Caco-2 (cell line): Measurements from ENCODE around the gene COX5A. TPM values are rescaled to one million over a fixed set of nuclear protein-coding genes. Genes with fewer than 3 reads are reported as not detected.

ENCODE experiments used
- BruUV-seq: library from RNA; stranded (reverse); fragments of 400-500 nt; replicated peaks from 2 replicates; lab custom pipeline; 2021; lab: Mats Ljungman, UMichigan
- CTCF ChIA-PET: fragments of 300-600 bp; sonication (Branson Sonifier 250); formaldehyde crosslinking; loops from one replicate; lab custom pipeline; 2022; ENCODE audit warnings: antibody characterized with exemption; lab: Charles Lee
- POLR2A ChIA-PET: fragments of 300-600 bp; sonication (Branson Sonifier 250); formaldehyde crosslinking; loops from one replicate; lab custom pipeline; 2022; ENCODE audit warnings: antibody characterized with exemption; lab: Charles Lee
- DNase-seq, 2 experiments: peaks; one replicate each; pipeline versions ENCODE4 v3.0.0 to v3.0.0-alpha.2; 2020 to 2022
- H3K27me3 ChIP-seq: replicated peaks from 2 replicates; pipeline ENCODE4 v1.6.0; 2011; ENCODE audit warnings: low read length; ENCODE audit not compliant: control insufficient read depth, insufficient read depth
- H3K36me3 ChIP-seq: 2 replicates; pipeline ENCODE4 v1.5.1; 2011; ENCODE audit warnings: low read length; ENCODE audit not compliant: control insufficient read depth, insufficient read depth
- H3K4me1 ChIP-seq: fragments of 250-450 bp; sonication (Bioruptor Pico); 2 replicates; pipeline ENCODE4 v1.5.1; 2020; ENCODE audit warnings: mild to moderate bottlenecking
- H3K4me3 ChIP-seq: 2 replicates; pipeline ENCODE4 v1.5.1; 2011; ENCODE audit warnings: low read depth, mild to moderate bottlenecking, control low read depth, low read length
- H3K9me3 ChIP-seq: fragments of 250-450 bp; sonication (Bioruptor Pico); 2 replicates; pipeline ENCODE4 v1.5.1; 2020; ENCODE audit warnings: mild to moderate bottlenecking, moderate library complexity
- H3K27ac Mint-ChIP-seq: one replicate; pipeline ENCODE4 v1.8.0; 2022; ENCODE audit warnings: mixed read lengths; ENCODE audit not compliant: unreplicated experiment
- H3K27me3 Mint-ChIP-seq: one replicate; pipeline ENCODE4 v1.8.0; 2022; ENCODE audit warnings: mixed read lengths; ENCODE audit not compliant: insufficient read depth, unreplicated experiment
- H3K36me3 Mint-ChIP-seq: one replicate; pipeline ENCODE4 v1.8.0; 2022; ENCODE audit warnings: mild to moderate bottlenecking, mixed read lengths; ENCODE audit not compliant: insufficient read depth, unreplicated experiment
- H3K4me1 Mint-ChIP-seq: one replicate; pipeline ENCODE4 v1.8.0; 2022; ENCODE audit warnings: low read depth, mixed read lengths; ENCODE audit not compliant: unreplicated experiment
- H3K4me3 Mint-ChIP-seq: one replicate; pipeline ENCODE4 v1.8.0; 2022; ENCODE audit warnings: mild to moderate bottlenecking, moderate library complexity, mixed read lengths; ENCODE audit not compliant: unreplicated experiment
- H3K9me3 Mint-ChIP-seq: one replicate; pipeline ENCODE4 v1.8.0; 2022; ENCODE audit warnings: mixed read lengths; ENCODE audit not compliant: unreplicated experiment
- CTCF ChIP-seq, 2 experiments: fragments of 200-600 bp in 1 of 2; IDR thresholded peaks; 1 replicate in 1 of 2; 2 replicates in 1 of 2; pipeline versions ENCODE4 v1.5.1 to v1.8.0; 2011 to 2022; ENCODE audit warnings: antibody characterized with exemption in 1 of 2, control low read depth in 1 of 2, inconsistent platforms in 1 of 2, low read depth in 1 of 2, low read length in 1 of 2, mild to moderate bottlenecking in 1 of 2, moderate library complexity in 1 of 2; ENCODE audit not compliant: insufficient read depth in 1 of 2, severe bottlenecking in 1 of 2, unreplicated experiment in 1 of 2
- intact Hi-C: fragments of 100-400 bp; cut with micrococcal nuclease; formaldehyde crosslinking; loops from one replicate; pipeline ENCODE4 v1.10.0; 2022; ENCODE audit not compliant: unreplicated experiment
- total RNA-seq: library from RNA; stranded (reverse); gene quantifications from 2 replicates; pipeline ENCODE4 v1.2.3, GENCODE V29; 2022

The COX5A gene
- total RNA-seq, 1 experiment from 2014 or later: 318 TPM

DNA sequence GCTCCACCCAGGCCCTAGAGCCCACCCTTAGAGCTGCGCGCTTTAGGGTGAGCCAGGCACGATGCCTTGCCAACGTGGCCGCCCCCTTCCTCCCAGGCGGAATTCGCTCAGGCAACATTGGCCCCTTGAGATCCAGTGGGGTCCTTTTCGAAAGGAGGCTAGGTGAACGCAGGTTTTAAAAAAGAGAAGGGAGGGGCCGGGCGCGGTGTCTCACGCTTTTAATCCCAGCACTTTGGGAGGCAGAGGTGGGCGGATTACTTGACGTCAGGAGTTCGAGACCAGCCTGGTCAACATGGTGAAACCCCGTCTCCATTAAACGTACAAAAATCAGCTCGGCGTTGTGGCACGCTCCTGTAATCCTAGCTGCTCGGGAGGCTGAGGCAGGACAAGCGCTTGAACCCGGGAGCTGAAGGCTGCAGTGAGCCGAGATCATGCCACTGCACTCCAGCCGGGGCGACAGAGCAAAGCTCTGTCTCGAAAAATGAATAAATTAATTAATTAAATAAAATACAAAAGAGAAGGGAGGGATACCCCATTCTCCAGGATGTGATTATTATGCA is 19.7 kb upstream of the COX5A start:
- no peak for TF ChIP-seq CTCF (IDR thresholded peaks at IDR 0.05; ENCODE audit: insufficient read depth in 1 of 2, low read depth in 1 of 2, low read length in 1 of 2, severe bottlenecking in 1 of 2, unreplicated experiment in 1 of 2)
- peak in 1 of 2 experiments; percentile 53 for DNase-seq
- H3K4me1 ChIP-seq: peaks cover 14% of the 10 kb centered on the region
- Mint-ChIP-seq H3K36me3 (peaks cover 18% of the 10 kb centered on the region), H3K4me1 (no peaks in the 10 kb centered on the region), H3K4me3 (peak overlapping the region; percentile 87), H3K27ac (peak overlapping the region; percentile 70), H3K27me3 (no peaks in the 10 kb centered on the region), H3K9me3 (no peaks in the 10 kb centered on the region)
- ChIA-PET POLR2A (interaction anchor here (0.7 to 1.6 kb wide), 7 partner anchors 20 to 503 kb away, joined by 3 to 12 read pairs (median 5); partner anchors contain the start of genes COX5A, FAM219B, MAN2C1 and SCAMP5), CTCF (interaction anchor here (0.9 to 2.5 kb wide), 8 partner anchors 20 to 188 kb away, joined by 3 to 11 read pairs (median 4); partner anchors contain the start of genes COX5A, CSK, FAM219B and PPCDC)
- intact Hi-C loops: loop anchor here (5.0 kb wide), 1 partner anchor 245 kb away; the partner anchor contains the start of gene C15orf39
- H3K27me3 ChIP-seq: no peaks in the 10 kb centered on the region
- no peaks in the 10 kb centered on the region for H3K36me3 ChIP-seq
- peak overlapping the region; percentile 56 for H3K4me3 ChIP-seq
- no TSS peak for BruUV-seq
- H3K9me3 ChIP-seq: no peaks in the 10 kb centered on the region

DNA sequence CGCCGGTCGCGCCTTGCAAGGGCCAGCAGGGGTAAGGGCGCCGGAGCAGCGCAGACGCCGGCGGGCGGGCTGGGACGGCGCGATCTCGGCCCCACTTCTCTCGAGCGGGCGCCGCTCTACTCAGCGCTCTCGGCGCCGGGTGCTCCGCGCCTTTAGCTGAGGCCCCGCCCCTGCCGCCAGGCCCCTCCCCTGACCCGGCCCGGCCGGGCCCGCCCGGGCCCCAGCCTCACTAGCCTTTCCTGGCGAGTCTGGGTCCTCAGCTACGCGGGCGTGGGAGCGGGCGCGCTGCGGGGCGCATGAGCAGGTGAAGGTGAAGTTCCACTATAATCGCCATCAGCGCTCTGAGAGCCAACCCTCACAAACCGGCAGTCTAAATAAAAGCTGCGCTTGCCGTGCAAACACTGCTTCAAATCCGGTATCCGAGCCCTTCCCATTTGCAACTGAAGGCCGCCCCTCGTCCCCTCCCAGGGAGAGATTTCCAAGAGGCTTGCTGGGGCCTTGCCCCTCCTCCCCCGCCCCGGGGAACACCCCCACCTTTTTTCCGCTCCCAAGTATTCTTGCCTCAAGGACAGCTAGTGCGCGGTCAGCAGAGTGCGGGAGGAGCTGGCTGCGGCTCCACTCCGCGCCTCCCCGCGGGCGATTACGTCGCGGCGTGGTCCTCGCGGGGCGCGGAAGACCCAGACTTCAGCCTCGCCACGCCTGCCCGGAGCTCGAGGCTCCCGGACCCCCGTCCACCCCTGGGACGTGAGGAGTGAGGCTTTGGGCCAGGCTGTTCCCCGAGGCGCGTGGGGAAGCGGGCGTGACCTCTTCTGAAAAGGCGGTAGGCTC is 19.0 kb upstream of the COX5A start, which contains the start of gene RPP25:
Gene RPP25, minus strand, starts transcription at position 125 of the 828 bp plus-strand sequence. CDS start 189 bp downstream, outside the sequence.
- H3K36me3 Mint-ChIP-seq: peaks cover 18% of the 10 kb centered on the region
- peak within 1 kb of the TSS; percentile 70 for H3K27ac Mint-ChIP-seq
- no peak for TF ChIP-seq CTCF (IDR thresholded peaks at IDR 0.05; ENCODE audit: insufficient read depth in 1 of 2, low read depth in 1 of 2, low read length in 1 of 2, severe bottlenecking in 1 of 2, unreplicated experiment in 1 of 2)
- no peaks in the 10 kb centered on the region for H3K36me3 ChIP-seq
- peak; percentile 88 for DNase-seq
- no peaks in the 10 kb centered on the region for H3K27me3 ChIP-seq
- intact Hi-C loops: loop anchor here (1.0 to 5.0 kb wide), 2 partner anchors 31 to 245 kb away; partner anchors contain the start of gene C15orf39
- peaks cover 14% of the 10 kb centered on the region for H3K4me1 ChIP-seq
- H3K27me3 Mint-ChIP-seq: no peaks in the 10 kb centered on the region
- CTCF ChIA-PET: interaction anchor here (0.6 to 2.5 kb wide), 9 partner anchors 19 to 691 kb away, joined by 3 to 11 read pairs (median 4); partner anchors contain the start of genes COX5A, FAM219B, PPCDC and SNX33
- POLR2A ChIA-PET: interaction anchor here (0.5 to 1.6 kb wide), 16 partner anchors 19 to 504 kb away, joined by 3 to 12 read pairs (median 4); partner anchors contain the start of genes COX5A, FAM219B, MAN2C1 and SCAMP5
- no peaks in the 10 kb centered on the region for H3K9me3 ChIP-seq
- H3K4me3 ChIP-seq: peak within 1 kb of the TSS; percentile 56
- H3K9me3 Mint-ChIP-seq: no peaks in the 10 kb centered on the region
- H3K4me3 Mint-ChIP-seq: peak within 1 kb of the TSS; percentile 87
- BruUV-seq: TSS peak; percentile 87
- H3K4me1 Mint-ChIP-seq: no peaks in the 10 kb centered on the region
